Measurements from ENCODE around the gene GRIN2A.

Gene GRIN2A

DNA sequence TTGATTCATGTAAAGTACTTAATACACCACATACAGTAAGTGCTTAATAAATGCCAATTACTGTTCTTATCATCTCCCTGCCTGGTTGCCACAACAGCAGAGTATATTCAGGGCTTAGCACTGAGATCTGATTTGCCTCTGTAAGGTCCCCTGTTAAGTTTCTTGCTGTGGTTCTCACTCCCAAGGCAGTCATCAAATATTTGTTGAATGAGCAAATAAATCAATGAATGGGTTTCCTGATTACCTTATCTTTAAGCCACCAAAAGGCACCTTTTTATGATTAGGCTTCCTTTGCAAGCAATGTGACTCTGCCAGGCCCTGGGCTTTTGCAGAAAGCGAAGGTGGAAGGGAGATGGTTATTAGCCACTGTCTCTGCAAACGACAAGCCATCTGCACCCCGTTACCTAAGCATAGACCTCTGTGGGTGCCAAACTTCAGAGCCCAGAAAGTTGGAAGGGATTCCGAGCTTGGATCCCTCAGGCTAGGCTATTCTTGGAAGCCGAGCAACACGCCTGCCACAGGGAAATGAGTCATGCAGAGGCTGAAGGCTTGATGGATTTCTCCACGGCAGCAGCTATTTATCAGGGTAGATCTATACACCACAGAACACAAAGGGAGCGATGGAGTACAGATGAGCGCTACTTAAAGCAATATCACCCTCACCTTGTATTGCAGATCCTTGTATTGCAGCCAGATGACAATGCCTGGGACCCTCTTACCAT, 102.0 kb downstream of the GRIN2A start:
- H3K4me3 ChIP-seq (ENCODE audit: control insufficient read depth, low read depth, low read length) = no peak overlapping the region
- DNase-seq (ENCODE audit: low read depth) = peak; percentile 84
- TF ChIP-seq, protein P1, sequence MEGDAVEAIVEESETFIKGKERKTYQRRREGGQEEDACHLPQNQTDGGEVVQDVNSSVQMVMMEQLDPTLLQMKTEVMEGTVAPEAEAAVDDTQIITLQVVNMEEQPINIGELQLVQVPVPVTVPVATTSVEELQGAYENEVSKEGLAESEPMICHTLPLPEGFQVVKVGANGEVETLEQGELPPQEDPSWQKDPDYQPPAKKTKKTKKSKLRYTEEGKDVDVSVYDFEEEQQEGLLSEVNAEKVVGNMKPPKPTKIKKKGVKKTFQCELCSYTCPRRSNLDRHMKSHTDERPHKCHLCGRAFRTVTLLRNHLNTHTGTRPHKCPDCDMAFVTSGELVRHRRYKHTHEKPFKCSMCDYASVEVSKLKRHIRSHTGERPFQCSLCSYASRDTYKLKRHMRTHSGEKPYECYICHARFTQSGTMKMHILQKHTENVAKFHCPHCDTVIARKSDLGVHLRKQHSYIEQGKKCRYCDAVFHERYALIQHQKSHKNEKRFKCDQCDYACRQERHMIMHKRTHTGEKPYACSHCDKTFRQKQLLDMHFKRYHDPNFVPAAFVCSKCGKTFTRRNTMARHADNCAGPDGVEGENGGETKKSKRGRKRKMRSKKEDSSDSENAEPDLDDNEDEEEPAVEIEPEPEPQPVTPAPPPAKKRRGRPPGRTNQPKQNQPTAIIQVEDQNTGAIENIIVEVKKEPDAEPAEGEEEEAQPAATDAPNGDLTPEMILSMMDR (conservative IDR thresholded peaks at IDR 0.05; ENCODE audit: control insufficient read depth, insufficient read depth, low read depth, low read length) = no peak

DNA sequence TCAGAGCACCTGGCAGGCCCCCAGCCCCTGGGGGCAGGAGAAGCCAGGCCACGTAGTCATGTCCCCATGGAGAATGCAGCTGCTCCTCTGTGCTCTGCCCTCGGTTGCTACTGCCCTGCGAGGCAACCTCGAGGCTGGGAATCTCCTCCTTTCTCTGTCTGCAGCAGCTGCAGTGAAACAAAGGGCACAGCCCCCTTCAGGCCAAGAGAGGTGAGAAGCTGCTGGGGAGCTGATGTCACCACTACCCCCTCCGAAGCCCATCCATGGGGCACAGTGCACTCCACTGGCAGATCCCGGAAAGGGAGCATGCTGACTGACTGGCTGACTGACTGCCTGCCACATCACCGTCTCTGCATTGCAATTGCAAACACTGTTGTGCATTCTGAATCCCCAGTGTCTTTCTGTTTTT, 103.7 kb downstream of the GRIN2A start:
- H3K4me3 ChIP-seq (ENCODE audit: control insufficient read depth, low read depth, low read length) = no peak overlapping the region
- no peak for DNase-seq (ENCODE audit: low read depth)
- TF ChIP-seq, protein P1 (conservative IDR thresholded peaks at IDR 0.05; ENCODE audit: control insufficient read depth, insufficient read depth, low read depth, low read length) = no peak

DNA sequence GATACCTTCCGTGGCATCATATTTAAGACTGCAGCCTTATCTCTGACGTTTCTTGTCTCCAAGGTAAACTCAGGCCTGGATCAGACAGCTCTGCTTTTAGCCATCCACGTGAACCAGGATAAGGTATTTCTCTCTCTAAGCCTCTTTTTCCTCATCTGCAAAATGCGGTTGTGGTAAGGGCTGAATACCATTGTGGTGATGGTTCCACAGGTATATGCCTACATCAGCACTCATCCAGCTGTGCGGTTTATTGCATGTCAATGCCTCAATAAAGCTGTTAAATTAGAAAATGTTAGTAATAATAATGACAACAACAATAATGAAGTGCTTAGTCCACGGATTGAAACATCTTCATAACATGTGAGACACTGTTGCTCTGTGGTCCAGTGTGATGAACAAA, 104.4 kb downstream of the GRIN2A start:
- no peak for DNase-seq (ENCODE audit: low read depth)
- TF ChIP-seq, protein P1 (conservative IDR thresholded peaks at IDR 0.05; ENCODE audit: control insufficient read depth, insufficient read depth, low read depth, low read length) = no peak

DNA sequence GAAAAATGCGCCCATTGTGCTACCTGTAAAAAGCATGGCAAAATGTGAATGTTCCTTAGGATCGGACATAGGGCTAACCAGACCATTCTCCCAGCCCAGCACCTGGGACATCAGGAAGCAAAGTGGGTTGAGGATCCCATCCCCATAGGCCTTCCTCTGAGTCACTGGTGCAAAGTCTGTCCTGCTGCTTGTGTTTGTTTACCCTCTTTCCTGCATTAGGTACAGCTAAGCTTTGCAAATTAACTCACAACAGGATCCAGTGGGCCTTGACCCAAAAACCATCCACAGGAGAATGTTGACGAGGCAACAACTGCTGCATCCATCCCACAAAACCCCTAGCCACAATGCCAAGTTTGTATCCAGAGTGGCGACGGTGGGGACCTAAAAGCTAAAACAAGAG, 106.2 kb downstream of the GRIN2A start:
- TF ChIP-seq, protein P1 (conservative IDR thresholded peaks at IDR 0.05; ENCODE audit: control insufficient read depth, insufficient read depth, low read depth, low read length) = no peak
- no peak for DNase-seq (ENCODE audit: low read depth)
- H3K4me3 ChIP-seq (ENCODE audit: control insufficient read depth, low read depth, low read length) = no peak overlapping the region

More for the DNA sequence above, 104.4 kb downstream of the GRIN2A start:
- H3K4me3 ChIP-seq (ENCODE audit: control insufficient read depth, low read depth, low read length) = no peak overlapping the region

DNA sequence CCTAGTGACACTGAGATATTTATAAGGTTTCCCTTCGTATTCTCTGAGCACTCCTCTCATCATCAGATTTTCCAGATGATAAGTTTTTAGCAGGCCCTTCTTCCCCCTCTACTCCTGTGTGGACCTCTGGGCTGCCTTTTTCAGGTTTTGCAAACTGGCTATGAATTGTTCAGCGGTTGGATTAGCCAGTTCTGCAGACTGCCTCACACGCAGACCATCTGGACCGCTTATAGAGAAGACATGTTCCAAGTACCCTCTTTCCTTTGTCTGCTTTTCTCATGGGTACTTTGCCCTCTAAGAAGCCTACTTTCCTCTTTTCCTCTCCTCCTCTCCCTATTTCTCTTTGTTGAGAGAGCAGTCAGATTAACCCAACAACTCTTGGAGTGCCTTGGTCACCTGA, 111.6 kb downstream of the GRIN2A start:
- no peak for DNase-seq (ENCODE audit: low read depth)
- no peak overlapping the region for H3K4me3 ChIP-seq (ENCODE audit: control insufficient read depth, low read depth, low read length)
- TF ChIP-seq, protein P1 (conservative IDR thresholded peaks at IDR 0.05; ENCODE audit: control insufficient read depth, insufficient read depth, low read depth, low read length) = no peak

DNA sequence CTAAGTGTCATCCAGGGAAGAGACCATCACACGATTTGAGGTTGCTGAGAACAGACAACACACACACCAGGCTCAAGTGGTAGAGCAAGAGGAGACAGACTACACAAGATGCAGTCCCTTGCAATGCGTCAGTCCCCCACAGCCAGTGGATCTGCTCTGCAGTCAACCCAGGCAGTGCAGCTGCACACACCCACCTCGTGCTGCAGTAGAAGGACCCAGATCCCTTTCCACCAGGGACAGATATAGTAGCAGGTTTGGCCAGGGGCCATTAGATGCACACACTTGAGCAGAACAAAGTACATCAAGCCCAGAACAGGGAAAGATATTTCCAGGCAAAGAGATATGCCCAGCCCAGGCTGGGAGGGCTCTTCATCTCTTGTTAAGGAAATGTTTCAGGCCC, 112.9 kb downstream of the GRIN2A start:
- no peak for DNase-seq (ENCODE audit: low read depth)
- H3K4me3 ChIP-seq (ENCODE audit: control insufficient read depth, low read depth, low read length) = no peak overlapping the region
- TF ChIP-seq, protein P1 (conservative IDR thresholded peaks at IDR 0.05; ENCODE audit: control insufficient read depth, insufficient read depth, low read depth, low read length) = no peak

All from fibroblast of mammary gland (primary cell).